ENCODE measurements around the gene RHBDL3.
"Not testable (repeated sequence)": the region's sequence is repeated elsewhere in the genome, so short reads cannot be mapped to it uniquely, and the experiment has no call there.

RHBDL3 gene

GRCh38 chr17:32330147-32330546, 64.5 kb downstream of the RHBDL3 start:
- DNase-seq, result no peak

GRCh38 chr17:32331243-32332040, 65.8 kb downstream of the RHBDL3 start:
- no peak for DNase-seq

DNA sequence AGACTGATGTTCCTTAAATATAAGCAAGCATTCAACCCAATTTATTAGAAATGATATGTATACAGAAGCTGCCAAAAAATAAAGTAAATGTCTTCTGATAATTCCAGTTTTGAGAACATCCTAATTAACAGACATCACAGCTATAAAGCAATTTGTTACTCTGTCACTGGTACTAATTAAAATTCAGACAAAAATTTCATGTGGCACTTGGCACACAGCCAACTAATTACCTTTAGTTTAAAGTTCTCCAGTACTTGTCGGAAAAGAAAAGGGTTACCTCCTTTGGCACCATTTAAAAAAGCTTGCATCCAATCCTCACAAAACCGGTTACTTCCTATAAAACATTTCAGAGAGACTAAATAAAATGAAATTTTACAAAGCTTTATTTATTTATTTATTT, 67.6 kb downstream of the RHBDL3 start:
- DNase-seq, result no peak

DNA sequence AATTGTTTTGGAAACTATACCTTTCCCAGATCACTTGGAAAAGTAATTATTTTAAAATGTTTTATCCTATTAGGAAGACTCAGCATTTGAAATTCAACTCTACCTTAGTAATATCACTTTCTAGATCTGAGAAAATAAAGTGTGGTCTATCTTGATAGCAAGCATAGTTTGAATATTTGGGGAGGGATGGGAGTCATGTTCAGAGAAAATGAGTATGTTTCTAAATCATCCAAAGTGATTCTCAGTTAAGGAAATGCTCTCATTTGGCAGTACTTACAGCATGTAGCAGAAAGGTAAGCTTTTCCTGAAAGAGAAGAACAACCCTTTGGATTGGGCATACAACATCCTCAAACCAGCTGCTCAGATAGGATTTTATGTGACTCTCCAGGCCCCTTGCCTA, 69.4 kb downstream of the RHBDL3 start:
- DNase-seq, result no peak

DNA sequence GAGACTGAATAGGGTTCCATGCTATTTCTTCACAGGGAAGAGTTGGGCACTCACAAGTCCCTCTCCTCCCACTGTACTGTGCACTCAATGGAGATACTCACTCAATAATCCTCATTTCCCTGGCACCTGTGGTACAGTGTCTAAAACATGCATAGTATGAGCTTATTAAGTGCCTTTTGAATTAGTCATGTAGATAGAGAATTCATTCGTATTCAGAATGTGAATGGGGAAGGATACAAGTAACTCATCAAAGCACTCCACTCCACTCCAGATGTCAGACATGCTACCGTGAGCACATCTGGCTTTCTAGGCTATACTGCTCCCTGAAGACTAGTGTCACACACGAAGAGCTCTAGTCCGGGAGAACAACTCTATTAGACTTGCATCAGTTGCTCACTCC, 70.1 kb downstream of the RHBDL3 start:
- no peak for DNase-seq

- peak; percentile 44 for DNase-seq
Measured at GRCh38 chr17:32341141-32341856, 75.7 kb downstream of the RHBDL3 start.

- peak; percentile 62 for DNase-seq
Measured at GRCh38 chr17:32341857-32342602, 76.4 kb downstream of the RHBDL3 start, which contains the start of gene C17orf75. Gene C17orf75, minus strand, starts transcription at chr17:32342173. Its CDS starts 34 bp downstream, at chr17:32342139.

- DNase-seq, result no peak
Measured at GRCh38 chr17:32342603-32343325, 77.1 kb downstream of the RHBDL3 start.

DNA sequence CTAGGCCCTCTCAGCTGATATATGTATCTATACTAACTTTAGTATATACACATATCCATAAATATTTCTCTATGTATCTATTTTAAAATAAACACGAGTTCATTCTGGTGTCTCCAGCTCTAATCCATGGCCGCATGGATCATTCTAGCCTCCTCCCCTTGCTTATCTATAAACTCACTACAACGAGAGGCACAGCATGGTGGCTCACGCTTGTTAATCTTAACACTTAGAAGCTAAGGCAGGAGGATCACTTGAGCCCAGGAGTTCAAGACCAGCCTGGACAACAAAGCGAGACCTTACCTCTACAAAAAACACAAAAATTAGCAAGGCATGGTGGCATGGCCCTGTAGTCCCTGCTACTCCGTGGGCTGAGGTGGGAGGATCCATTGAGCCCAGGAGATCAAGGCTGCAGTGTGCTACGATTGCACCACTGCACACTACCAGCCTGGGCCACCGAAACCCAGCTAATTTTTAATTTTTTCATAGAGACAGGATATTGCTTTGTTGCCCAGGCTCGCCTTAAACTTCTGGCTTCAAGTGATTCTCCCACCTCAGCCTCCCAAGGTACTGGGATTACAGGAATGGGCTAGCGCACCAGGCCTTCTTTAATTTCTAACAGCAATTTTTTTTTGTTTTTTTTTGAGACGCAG, 80.4 kb downstream of the RHBDL3 start:
- DNase-seq, result no peak

GRCh38 chr17:32348483-32348800, 82.8 kb downstream of the RHBDL3 start:
- no peak for DNase-seq

DNA sequence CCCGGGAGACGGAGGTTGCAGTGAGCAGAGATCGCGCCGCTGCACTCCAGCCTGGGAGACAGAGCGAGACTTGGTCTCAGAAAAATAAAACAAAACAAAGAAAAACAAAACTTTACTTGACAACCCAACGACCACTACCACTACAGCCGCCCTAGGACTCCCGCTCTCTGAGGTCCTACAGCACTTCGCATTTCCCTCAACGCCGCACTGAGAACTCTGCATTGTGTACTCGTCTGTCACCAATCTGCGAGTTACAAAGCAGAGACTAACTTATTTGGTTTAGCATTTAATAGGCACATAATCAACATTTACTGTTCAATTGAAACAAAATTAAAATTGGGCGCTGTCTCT, 83.8 kb downstream of the RHBDL3 start:
- DNase-seq, result no peak

DNA sequence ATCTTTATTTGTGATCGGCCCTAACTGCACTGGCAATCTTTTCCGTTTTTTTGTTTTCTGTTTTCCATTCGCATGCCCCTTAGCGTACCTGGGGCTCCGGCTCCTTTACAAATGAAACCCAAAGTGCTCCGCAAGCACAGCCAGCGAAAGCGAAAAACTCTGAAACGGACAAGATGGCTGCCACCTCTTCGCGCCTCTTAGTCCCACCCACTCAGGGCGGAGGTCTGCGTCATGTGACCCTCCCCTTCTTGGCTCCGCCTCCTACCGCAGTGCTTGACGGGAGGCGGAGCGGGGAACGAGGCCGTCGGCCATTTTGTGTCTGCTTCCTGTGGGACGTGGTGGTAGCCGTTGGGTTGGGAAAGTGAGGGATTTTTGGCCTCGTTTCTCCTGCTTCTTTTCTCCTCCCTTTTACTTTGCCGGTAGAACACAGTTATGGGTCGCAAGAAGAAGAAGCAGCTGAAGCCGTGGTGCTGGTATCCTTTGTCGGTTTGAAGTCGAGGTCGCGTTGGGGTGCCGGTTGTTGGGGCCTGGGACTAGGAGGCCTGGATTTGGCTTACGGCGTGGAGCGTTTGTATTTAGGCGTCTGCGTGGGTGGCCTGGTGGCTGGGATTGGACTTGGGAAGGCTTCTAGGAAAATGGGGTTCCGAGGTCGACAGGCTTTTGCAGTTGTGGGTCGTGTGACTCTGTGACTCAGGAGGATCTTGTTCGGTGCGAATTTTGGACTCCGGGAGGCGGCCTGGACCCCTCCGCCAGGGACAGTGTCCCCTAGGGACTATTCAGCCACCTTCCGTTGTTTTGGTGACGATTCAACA, 84.4 kb downstream of the RHBDL3 start, which contains the start of gene ZNF207:
Gene ZNF207, plus strand, starts transcription at position 304 of the 812 bp plus-strand sequence. Its CDS starts 129 bp downstream, at position 433.
- DNase-seq, result peak; percentile 90

GRCh38 chr17:32350666-32351418, 85.2 kb downstream of the RHBDL3 start:
- peak; percentile 43 for DNase-seq

GRCh38 chr17:32352734-32353133, 87.1 kb downstream of the RHBDL3 start:
- DNase-seq, result not testable (repeated sequence)

- DNase-seq, result no peak
Measured at GRCh38 chr17:32355649-32356377, 90.2 kb downstream of the RHBDL3 start.

GRCh38 chr17:32356378-32356743, 90.7 kb downstream of the RHBDL3 start:
- no peak for DNase-seq

DNA sequence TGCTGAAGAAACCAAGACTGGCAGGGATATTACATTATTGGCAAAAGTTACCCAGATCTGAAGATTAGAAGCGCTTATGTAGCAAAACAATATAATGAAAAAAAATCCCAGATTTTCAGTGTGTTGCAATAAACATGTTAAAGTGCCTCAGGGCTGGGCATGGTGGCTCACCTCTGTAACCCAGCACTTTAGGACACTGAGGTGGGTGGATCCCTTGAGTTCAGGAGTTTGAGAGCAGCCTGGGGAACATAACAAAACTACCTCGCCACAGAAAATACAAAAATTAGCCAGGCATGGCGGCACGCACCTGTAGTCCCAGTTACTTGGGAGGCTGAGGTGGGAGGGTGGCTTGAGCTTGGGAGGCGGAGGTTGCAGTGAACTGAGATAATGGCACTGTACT, 91.1 kb downstream of the RHBDL3 start:
- DNase-seq, result no peak

DNA sequence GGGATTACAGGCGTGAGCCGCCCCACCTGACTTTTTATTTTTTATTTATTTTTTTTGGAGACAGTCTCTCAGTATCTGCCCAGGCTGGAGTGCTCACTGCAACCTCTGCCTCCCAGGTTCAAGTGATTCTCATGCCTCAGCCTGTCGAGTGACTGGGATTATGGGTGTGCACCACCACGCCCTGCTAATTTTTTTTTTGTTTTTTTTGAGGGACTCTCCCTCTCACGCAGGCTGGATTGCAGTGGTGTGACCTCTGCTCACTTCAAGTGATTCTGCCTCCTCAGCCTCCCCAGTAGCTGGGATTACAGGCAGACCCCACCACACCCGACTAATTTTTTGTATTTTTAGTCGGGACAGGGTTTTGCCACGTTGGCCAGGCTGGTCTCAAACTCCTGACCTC, 92.0 kb downstream of the RHBDL3 start:
- DNase-seq, result no peak

DNA sequence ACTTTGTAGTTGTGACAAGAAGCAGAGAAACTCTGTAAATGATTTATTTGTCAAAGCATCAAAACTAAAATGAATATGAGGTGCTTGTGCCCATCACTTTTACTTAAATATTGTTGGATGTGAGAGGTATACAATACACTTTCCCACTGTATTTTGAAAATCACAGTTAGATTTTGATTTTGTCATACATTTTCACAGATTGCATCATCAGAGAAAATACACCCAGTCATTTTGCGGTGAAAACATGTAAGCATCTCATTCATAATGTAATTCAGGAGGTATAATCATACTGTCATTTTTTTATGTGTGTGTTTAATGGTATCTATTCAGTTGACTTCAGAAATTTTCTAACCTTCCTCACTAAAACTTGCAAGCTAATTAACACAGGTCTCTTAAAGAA, 95.6 kb downstream of the RHBDL3 start:
- DNase-seq, result no peak

GRCh38 chr17:32370426-32370825, 104.8 kb downstream of the RHBDL3 start:
- no peak for DNase-seq

Data from effector CD4-positive, alpha-beta T cell (primary cell).